SK-N-MC (cell line): Measurements from ENCODE around the gene TSKS.

Experiments used
- DNase-seq: peaks from one replicate; pipeline ENCODE4 v3.0.0-alpha.2; 2011; ENCODE audit warnings: low read depth, low spot score
- H3K27ac ChIP-seq: fragments of 200-600 bp; sonication (generic); 2 replicates; pipeline ENCODE4 v1.5.1; 2016; ENCODE audit warnings: mixed run types
- H3K36me3 ChIP-seq: fragments of 200-600 bp; sonication (generic); 2 replicates; pipeline ENCODE4 v1.6.1; 2017; ENCODE audit warnings: antibody characterized with exemption, low read length, mixed read lengths; ENCODE audit not compliant: insufficient read depth
- H3K4me3 ChIP-seq: fragments of 200-600 bp; sonication (generic); 2 replicates; pipeline ENCODE4 v1.5.1; 2016
- H3K9ac ChIP-seq: fragments of 200-600 bp; sonication (generic); 2 replicates; pipeline ENCODE4 v1.8.0; 2017; ENCODE audit warnings: mixed run types, mixed read lengths; ENCODE audit not compliant: insufficient read length
- H3K9me3 ChIP-seq: fragments of 200-600 bp; sonication (generic); 2 replicates; pipeline ENCODE4 v1.6.1; 2017; ENCODE audit warnings: low read depth, mild to moderate bottlenecking, antibody characterized with exemption, low read length, moderate library complexity, mixed read lengths
- EZH2 ChIP-seq: fragments of 200-600 bp; sonication (generic); IDR thresholded peaks from one replicate; pipeline ENCODE4 v1.6.1; 2017; ENCODE audit warnings: antibody characterized with exemption
- FOXP2 ChIP-seq: optimal IDR thresholded peaks from 2 replicates; pipeline ENCODE3; 2011; ENCODE audit warnings: mild to moderate bottlenecking, moderate library complexity; ENCODE audit not compliant: insufficient read depth; ENCODE audit errors: extremely low read length, control extremely low read depth
- POLR2AphosphoS5 ChIP-seq: IDR thresholded peaks from 2 replicates; pipeline ENCODE4 v1.6.1; 2012; ENCODE audit warnings: mild to moderate bottlenecking, low read depth, low read length, borderline replicate concordance

TSKS gene

DNA sequence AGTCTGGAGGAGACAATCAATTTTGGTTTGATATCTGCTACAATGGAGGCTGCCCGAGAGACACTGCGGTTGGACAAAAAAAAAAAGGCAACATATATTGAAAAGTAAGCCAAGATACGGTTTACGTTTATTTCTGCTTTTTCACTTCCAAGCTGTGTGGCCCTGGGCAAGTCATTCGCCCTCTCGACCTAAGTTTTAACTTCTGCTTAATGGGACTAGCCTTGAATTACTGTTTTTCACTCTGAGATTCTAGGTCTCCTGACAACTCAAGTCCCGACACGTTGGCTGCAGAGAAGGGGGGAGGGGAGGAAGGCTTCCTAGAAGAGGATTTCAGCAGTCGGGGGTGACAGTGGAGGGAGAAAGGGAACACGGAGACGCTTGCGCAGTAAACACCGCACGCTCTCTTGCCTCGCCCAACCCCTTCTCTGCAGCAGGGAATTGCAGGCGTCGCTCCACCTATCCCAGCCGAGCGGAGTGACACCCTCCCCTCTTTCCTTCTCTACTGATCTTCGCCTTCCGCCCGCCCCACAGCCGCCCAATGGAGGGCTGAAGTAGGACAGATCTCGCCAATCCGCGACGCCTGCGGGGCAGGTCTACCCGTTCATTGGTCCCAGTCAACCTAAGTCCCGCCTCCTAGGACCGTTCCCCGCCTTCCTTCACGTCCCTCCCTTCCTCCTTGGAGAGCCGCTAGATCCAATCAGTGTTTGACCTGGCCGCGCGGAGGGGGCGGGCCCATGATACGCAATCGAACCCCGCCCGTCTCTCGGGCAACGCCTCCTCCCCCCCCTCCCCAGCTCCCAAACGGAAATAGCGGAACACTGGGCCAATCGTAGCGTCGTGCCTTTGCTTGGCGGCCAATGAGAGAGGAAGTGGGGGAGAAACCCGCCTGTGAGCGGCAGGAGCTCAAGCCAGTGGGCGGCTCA is 3.2 kb upstream of the TSKS start:
- peak overlapping the region; percentile 66 for H3K4me3 ChIP-seq
- no peaks in the 10 kb centered on the region for H3K36me3 ChIP-seq
- DNase-seq: peak; percentile 99
- H3K9me3 ChIP-seq: no peaks in the 10 kb centered on the region
- TF ChIP-seq FOXP2 (peak; percentile 85), EZH2 (no peak), POLR2AphosphoS5 (peak; percentile 77)
- H3K9ac ChIP-seq: peak overlapping the region; percentile 69
- H3K27ac ChIP-seq: peak overlapping the region; percentile 94

DNA sequence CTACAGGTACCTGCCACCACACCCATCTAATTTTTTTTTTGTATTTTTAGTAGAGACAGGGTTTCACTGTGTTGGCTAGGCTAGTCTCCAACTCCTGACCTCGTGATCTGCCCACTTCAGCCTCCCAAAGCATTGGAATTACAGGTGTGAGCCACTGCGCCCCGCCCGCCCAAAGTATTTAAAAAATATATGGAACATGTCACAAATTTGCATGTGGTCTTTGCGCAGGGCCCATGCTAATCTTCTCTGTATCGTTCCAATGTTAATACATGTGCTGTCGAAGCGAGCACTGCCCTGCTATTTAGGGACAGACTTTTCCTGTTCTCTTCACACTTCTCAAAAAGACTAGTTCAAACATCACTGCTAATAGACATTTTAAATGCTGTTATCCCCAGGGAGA is 1.2 kb upstream of the TSKS start:
- no peaks in the 10 kb centered on the region for H3K9me3 ChIP-seq
- no peak for TF ChIP-seq POLR2AphosphoS5
- no peak for TF ChIP-seq EZH2
- no peak for DNase-seq
- H3K36me3 ChIP-seq: no peaks in the 10 kb centered on the region
- no peak overlapping the region for H3K9ac ChIP-seq
- no peak overlapping the region for H3K4me3 ChIP-seq
- no peak overlapping the region for H3K27ac ChIP-seq

- no peak for TF ChIP-seq POLR2AphosphoS5
- TF ChIP-seq EZH2: no peak
- no peak for TF ChIP-seq FOXP2
- no peaks in the 10 kb centered on the region for H3K9me3 ChIP-seq
- no peak for DNase-seq
- no peak overlapping the region for H3K4me3 ChIP-seq
- H3K36me3 ChIP-seq: no peaks in the 10 kb centered on the region
- no peak overlapping the region for H3K9ac ChIP-seq
- H3K27ac ChIP-seq: no peak overlapping the region
These were observed 1.3 kb downstream of the TSKS start for GRCh38 chr19:49761625-49762311.

GRCh38 chr19:49761249-49761624 is 1.9 kb downstream of the TSKS start:
- TF ChIP-seq POLR2AphosphoS5 (no peak), EZH2 (no peak)
- no peak for DNase-seq
- no peaks in the 10 kb centered on the region for H3K36me3 ChIP-seq
- H3K9ac ChIP-seq: no peak overlapping the region
- H3K4me3 ChIP-seq: no peak overlapping the region
- H3K27ac ChIP-seq: no peak overlapping the region
- no peaks in the 10 kb centered on the region for H3K9me3 ChIP-seq

GRCh38 chr19:49758292-49758691 is 4.8 kb downstream of the TSKS start:
- Histone ChIP-seq H3K27ac (no peak overlapping the region), H3K4me3 (no peak overlapping the region), H3K9me3 (no peaks in the 10 kb centered on the region; the same call in 1 of the 2 replicates), H3K36me3 (no peaks in the 10 kb centered on the region), H3K9ac (peak overlapping the region; percentile 22)
- TF ChIP-seq EZH2: no peak
- TF ChIP-seq POLR2AphosphoS5: no peak
- TF ChIP-seq FOXP2: no peak
- DNase-seq: no peak

GRCh38 chr19:49755956-49756355 is 7.2 kb downstream of the TSKS start:
- no peak for DNase-seq
- H3K36me3 ChIP-seq: no peaks in the 10 kb centered on the region
- TF ChIP-seq EZH2: no peak
- TF ChIP-seq POLR2AphosphoS5: no peak
- no peak for TF ChIP-seq FOXP2
- H3K27ac ChIP-seq: no peak overlapping the region
- H3K9ac ChIP-seq: no peak overlapping the region
- no peaks in the 10 kb centered on the region; the same call in 1 of the 2 replicates for H3K9me3 ChIP-seq
- H3K4me3 ChIP-seq: no peak overlapping the region

DNA sequence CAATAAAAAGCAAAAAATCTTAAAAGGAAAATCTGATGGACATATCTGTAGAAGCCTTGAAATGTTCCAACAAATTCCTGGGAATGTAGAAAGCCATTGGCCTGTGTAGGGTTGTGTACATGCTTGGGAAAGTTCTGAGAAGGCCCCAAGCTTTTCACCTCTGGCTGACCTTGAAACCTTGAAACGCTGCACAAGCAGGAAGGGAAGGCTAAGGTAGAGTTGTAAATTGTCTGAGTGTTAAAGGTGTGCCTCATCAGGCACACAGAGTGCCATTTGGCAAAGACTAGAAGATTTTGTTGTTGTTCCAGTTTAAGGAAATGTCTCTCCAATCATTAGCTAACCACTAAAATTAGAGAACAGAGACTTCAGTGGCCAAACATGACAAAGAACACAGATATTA is 10.4 kb downstream of the TSKS start:
- H3K36me3 ChIP-seq: no peaks in the 10 kb centered on the region
- H3K27ac ChIP-seq: no peak overlapping the region
- no peaks in the 10 kb centered on the region; the same call in 1 of the 2 replicates for H3K9me3 ChIP-seq
- H3K9ac ChIP-seq: no peak overlapping the region
- no peak overlapping the region for H3K4me3 ChIP-seq
- DNase-seq: no peak
- TF ChIP-seq POLR2AphosphoS5 (no peak), FOXP2 (no peak), EZH2 (no peak)

DNA sequence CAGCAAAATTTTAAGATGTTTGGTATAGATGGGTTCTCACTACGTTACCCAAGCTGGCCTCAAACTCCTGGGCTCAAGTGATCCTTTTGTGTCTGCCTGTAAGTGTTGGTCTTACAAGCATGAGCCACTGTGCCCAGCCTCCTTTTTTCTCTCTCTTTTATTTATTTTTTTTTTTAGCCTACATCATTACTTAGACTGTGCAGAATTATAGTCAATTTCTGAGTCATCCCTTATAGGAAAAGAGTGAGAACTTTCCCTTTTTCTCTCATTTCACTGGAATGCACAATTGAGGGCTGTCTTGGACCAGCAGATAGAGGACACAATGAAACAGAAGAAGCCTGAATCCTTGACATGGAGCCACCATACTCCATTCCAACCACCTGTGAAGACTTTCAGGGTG is 13.3 kb downstream of the TSKS start:
- Histone ChIP-seq H3K36me3 (no peaks in the 10 kb centered on the region), H3K4me3 (no peak overlapping the region), H3K27ac (no peak overlapping the region), H3K9ac (no peak overlapping the region), H3K9me3 (no peaks in the 10 kb centered on the region)
- no peak for TF ChIP-seq POLR2AphosphoS5
- TF ChIP-seq FOXP2: no peak
- TF ChIP-seq EZH2: no peak
- no peak for DNase-seq
